B cell (primary cell): Measurements from ENCODE around the gene DMPK. TPM values are rescaled to one million over a fixed set of nuclear protein-coding genes. Genes with fewer than 3 reads are reported as not detected.
A peak's percentile ranks its signal among the peaks of the same experiment; 100 is the strongest.

Experiments
- ATAC-seq: fragments of 200-7000 bp; cut with Tn5 transposase; one replicate; pipeline ENCODE4 v1.10.0; 2021; ENCODE audit warnings: low read depth, mild to moderate bottlenecking, moderate number of reproducible peaks, moderate library complexity
- CTCF ChIA-PET: fragments of 350-600 bp; sonication (Branson Sonifier 250); formaldehyde crosslinking; loops from one replicate; lab custom pipeline; 2021; ENCODE audit warnings: antibody characterized with exemption, inconsistent platforms; lab: Charles Lee
- POLR2A ChIA-PET: fragments of 350-600 bp; sonication (Branson Sonifier 250); formaldehyde crosslinking; loops from one replicate; lab custom pipeline; 2021; ENCODE audit warnings: antibody characterized with exemption; lab: Charles Lee
- DNase-seq: peaks from one replicate; pipeline ENCODE4 v3.0.0; 2013
- H2AFZ ChIP-seq: 2 replicates; pipeline ENCODE4 v1.6.1; 2012; ENCODE audit warnings: mild to moderate bottlenecking, low read depth, low read length; ENCODE audit not compliant: insufficient read depth, poor library complexity, severe bottlenecking
- H3K27ac ChIP-seq, 2 donors: 1 replicate in 1 of 2; 2 replicates in 1 of 2; pipeline ENCODE4 v1.5.1; 2012 to 2013; ENCODE audit warnings: low read length in 2 of 2, mild to moderate bottlenecking in 2 of 2, moderate library complexity in 1 of 2
- H3K27me3 ChIP-seq, 4 experiments: fragments of 200-600 bp in 1 of 4; sonication (generic) in 1 of 4; replicated peaks in 1 of 4; 1 replicate in 2 of 4; 2 replicates in 2 of 4; pipeline versions ENCODE4 v1.6.1 to v1.7.0; 2013 to 2016; ENCODE audit warnings: low read length in 3 of 4, mild to moderate bottlenecking in 2 of 4, mixed read lengths in 1 of 4, moderate library complexity in 1 of 4; ENCODE audit not compliant: insufficient read depth in 4 of 4, control insufficient read depth in 3 of 4; ENCODE audit errors: control extremely low read depth in 1 of 4
- H3K36me3 ChIP-seq, 2 experiments: replicated peaks in 1 of 2; 1 replicate in 1 of 2; 2 replicates in 1 of 2; pipeline versions ENCODE4 v1.6.1 to v1.7.1; 2013; ENCODE audit warnings: low read length in 1 of 2; ENCODE audit not compliant: insufficient read depth in 2 of 2, control insufficient read depth in 1 of 2; ENCODE audit errors: control extremely low read depth in 1 of 2, extremely low read depth in 1 of 2
- H3K4me1 ChIP-seq, 2 donors: fragments of 200-600 bp in 1 of 2; sonication (generic) in 1 of 2; 1 replicate in 1 of 2; 2 replicates in 1 of 2; pipeline versions ENCODE4 v1.5.1 to v1.6.1; 2013 to 2017; ENCODE audit warnings: low read length in 2 of 2; ENCODE audit not compliant: control insufficient read depth in 2 of 2, insufficient read depth in 2 of 2
- H3K4me2 ChIP-seq: replicated peaks from 2 replicates; pipeline ENCODE3; 2012; ENCODE audit warnings: mild to moderate bottlenecking, low read depth, low read length; ENCODE audit not compliant: poor library complexity, severe bottlenecking
- H3K4me3 ChIP-seq, 5 experiments: fragments of 200-600 bp in 1 of 5; sonication (generic) in 1 of 5; 1 replicate in 3 of 5; 2 replicates in 2 of 5; pipeline versions ENCODE4 v1.5.1 to v1.7.0; 2011 to 2016; ENCODE audit warnings: low read length in 4 of 5, mild to moderate bottlenecking in 4 of 5, low read depth in 2 of 5, control low read depth in 1 of 5, moderate library complexity in 1 of 5; ENCODE audit not compliant: insufficient read depth in 1 of 5; ENCODE audit errors: control extremely low read depth in 1 of 5, extremely low read depth in 1 of 5
- H3K79me2 ChIP-seq: fragments of 200-600 bp; sonication (generic); one replicate; pipeline ENCODE4 v1.6.0; 2016; ENCODE audit warnings: low read length; ENCODE audit not compliant: control insufficient read depth, insufficient read depth
- H3K9ac ChIP-seq: fragments of 200-600 bp; sonication (generic); 2 replicates; pipeline ENCODE4 v1.6.1; 2017; ENCODE audit warnings: mild to moderate bottlenecking, low read length, moderate library complexity
- H3K9me3 ChIP-seq, 3 donors: one replicate each; pipeline versions ENCODE4 v1.6.1 to v1.7.1; 2013; ENCODE audit warnings: low read length in 2 of 3; ENCODE audit not compliant: control insufficient read depth in 2 of 3, insufficient read depth in 1 of 3; ENCODE audit errors: control extremely low read depth in 1 of 3
- H4K20me1 ChIP-seq: 2 replicates; pipeline ENCODE4 v1.6.0; 2012; ENCODE audit warnings: mild to moderate bottlenecking, low read length; ENCODE audit not compliant: insufficient read depth, control insufficient read depth, poor library complexity, severe bottlenecking
- H3K27ac Mint-ChIP-seq: one replicate; pipeline ENCODE4 v1.8.0; 2021; ENCODE audit warnings: mixed read lengths
- H3K27me3 Mint-ChIP-seq: one replicate; pipeline ENCODE4 v1.8.0; 2021; ENCODE audit warnings: mixed read lengths
- H3K4me1 Mint-ChIP-seq: one replicate; pipeline ENCODE4 v1.8.0; 2021; ENCODE audit warnings: mixed read lengths
- H3K4me3 Mint-ChIP-seq: one replicate; pipeline ENCODE4 v1.8.0; 2021; ENCODE audit warnings: mixed read lengths
- H3K9me3 Mint-ChIP-seq: one replicate; pipeline ENCODE4 v1.8.0; 2022; ENCODE audit warnings: mixed read lengths; ENCODE audit not compliant: insufficient read depth
- CTCF ChIP-seq: fragments of 200-600 bp; IDR thresholded peaks from one replicate; pipeline ENCODE4 v1.8.0; 2022; ENCODE audit warnings: antibody characterized with exemption, mild to moderate bottlenecking
- EZH2 ChIP-seq: IDR thresholded peaks from 2 replicates; pipeline ENCODE4 v1.6.1; 2012; ENCODE audit warnings: borderline replicate concordance, low read depth, mild to moderate bottlenecking, moderate library complexity, low read length; ENCODE audit not compliant: insufficient read depth, poor library complexity, severe bottlenecking
- WGBS: methylation state at CpG from one replicate; pipeline ENCODE4 v1.1.5; 2013; ENCODE audit warnings: missing lambda C conversion rate; ENCODE audit not compliant: insufficient coverage; 5-methylcytosine and 5-hydroxymethylcytosine counted together
- intact Hi-C: fragments of 100-400 bp; cut with micrococcal nuclease; formaldehyde crosslinking; loops from one replicate; pipeline ENCODE4 v1.10.0; 2022
- polyA plus RNA-seq: library from polyadenylated mRNA; depleted of rRNA; stranded (reverse); fragments of >200 nt; gene quantifications from 2 replicates; pipeline ENCODE4 v1.2.3, GENCODE V29; 2012
- total RNA-seq, 2 donors: library from RNA; stranded (reverse); fragments of 120-200 nt in 1 of 2; gene quantifications; 1 replicate in 1 of 2; 2 replicates in 1 of 2; pipeline versions ENCODE4 v1.2.3 to v1.2.4, GENCODE V29; 2013 to 2022

DMPK gene
- total and polyA plus RNA-seq, 2 donors (not counting 1 experiment from before 2014, with no cell fraction given): 28.7 to 58.3 TPM

GRCh38 chr19:45816236-45817009 is 34.1 kb upstream of the DMPK start:
- Mint-ChIP-seq H3K4me3 (no peak overlapping the region), H3K27me3 (peaks cover 3% of the 10 kb centered on the region), H3K9me3 (no peaks in the 10 kb centered on the region), H3K27ac (no peak overlapping the region), H3K4me1 (peaks cover 11% of the 10 kb centered on the region)
- Histone ChIP-seq H3K9me3 (no peaks in the 10 kb centered on the region), H3K4me2 (peak overlapping the region; percentile 78), H2AFZ (peak overlapping the region; percentile 46), H3K4me1 (peaks cover 19 to 23% of the 10 kb centered on the region in 2 donors), H3K27me3 (peaks cover 0 to 6% (median 2%) of the 10 kb centered on the region in 4 experiments), H3K4me3 (no peak overlapping the region), H3K79me2 (no peaks in the 10 kb centered on the region), H3K27ac (no peak overlapping the region), H3K36me3 (peaks cover 0 to 16% of the 10 kb centered on the region in 2 experiments), H3K9ac (no peak overlapping the region), H4K20me1 (peaks cover 14% of the 10 kb centered on the region)
- DNase-seq (peak; percentile 40), ATAC-seq (no peak)
- WGBS: 94% methylated on average over 10 of the region's 18 CpGs
- intact Hi-C loops: loop anchor here (1.0 to 2.0 kb wide), 5 partner anchors 24 to 200 kb away; partner anchors contain the start of genes DMWD and SYMPK
- ChIA-PET CTCF (interaction anchor here (0.5 to 2.2 kb wide), 25 partner anchors 10 to 1128 kb away, joined by 3 to 23 read pairs (median 4); partner anchors contain the start of genes DMWD, IRF2BP1, SIX5 and SYMPK), POLR2A (interaction anchor here (0.7 kb wide), 2 partner anchors 65 to 76 kb away, joined by 5 to 6 read pairs; no protein-coding TSS in a partner anchor)
- TF ChIP-seq CTCF (no peak), EZH2 (no peak)
